ENCODE measurements around the gene CDCA4.

- TF ChIP-seq CTCF (IDR thresholded peaks at IDR 0.05; ENCODE audit: low read depth, low read length) (no peak), EZH2phosphoT487 (IDR thresholded peaks at IDR 0.05; ENCODE audit: low read depth) (no peak)
Observed at GRCh38 chr14:105050551-105050897, 29.6 kb upstream of the CDCA4 start.

Measured in OCI-LY3 (cell line).